Measurements from ENCODE around the gene GPR78. TPM values are rescaled to one million over a fixed set of nuclear protein-coding genes. Genes with fewer than 3 reads are reported as not detected.

GPR78 gene
- total RNA-seq, 1 experiment from 2014 or later = 3.4 TPM

DNA sequence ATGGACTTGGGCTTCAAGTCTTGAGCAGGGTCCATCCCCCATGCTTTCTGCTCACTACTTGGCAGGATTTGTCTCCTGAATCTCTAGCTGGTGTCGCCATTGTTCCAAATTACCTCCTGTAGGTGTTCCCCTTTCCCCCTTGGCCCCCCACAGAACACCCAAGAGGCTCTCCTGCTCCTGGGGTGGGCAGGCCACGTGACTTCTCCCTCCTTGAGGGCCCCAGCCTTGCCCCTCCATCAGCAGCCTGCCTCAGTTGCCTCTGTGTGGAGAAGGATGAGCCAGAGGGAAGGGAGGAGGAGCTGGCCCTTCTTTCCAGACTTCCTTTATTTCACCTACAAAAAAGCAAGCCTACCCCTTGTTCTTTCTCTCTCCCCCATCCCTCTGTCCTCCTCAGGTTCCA, 1.8 kb downstream of the GPR78 start:
- Histone ChIP-seq H2BK15ac (ENCODE audit: low read depth, low read length) (no peak overlapping the region), H3K79me1 (ENCODE audit: insufficient read depth, low read depth, low read length, poor library complexity, severe bottlenecking) (no peaks in the 10 kb centered on the region), H4K91ac (ENCODE audit: insufficient read length, low read depth, low read length) (no peak overlapping the region), H3K23me2 (ENCODE audit: insufficient read length, low read depth, low read length, poor library complexity, severe bottlenecking) (peaks cover 9% of the 10 kb centered on the region), H3K4me2 (ENCODE audit: insufficient read depth, insufficient read length, low read length) (no peak overlapping the region), H2BK12ac (ENCODE audit: insufficient read length, low read depth, low read length) (no peak overlapping the region), H2BK5ac (ENCODE audit: insufficient read length, low read length) (no peak overlapping the region), H3K14ac (ENCODE audit: insufficient read depth, low read length) (no peak overlapping the region), H3K9me3 (ENCODE audit: control insufficient read depth, low read depth, low read length) (no peaks in the 10 kb centered on the region), H3K18ac (ENCODE audit: insufficient read length, low read depth, low read length) (no peak overlapping the region), H3K4ac (ENCODE audit: low read depth, low read length) (no peak overlapping the region), H3K4me1 (ENCODE audit: insufficient read depth, low read length) (no peaks in the 10 kb centered on the region), H4K8ac (replicated peaks; ENCODE audit: insufficient read length, low read depth, low read length) (no peak overlapping the region), H2BK20ac (ENCODE audit: low read depth, low read length, poor library complexity, severe bottlenecking) (no peak overlapping the region), H4K20me1 (ENCODE audit: control insufficient read depth, insufficient read depth, insufficient read length) (no peaks in the 10 kb centered on the region), H4K5ac (ENCODE audit: insufficient read length, low read depth, low read length) (no peak overlapping the region), H3K23ac (ENCODE audit: insufficient read length, low read depth, low read length) (no peak overlapping the region), H2AK5ac (ENCODE audit: insufficient read length, low read length) (no peak overlapping the region), H3K56ac (ENCODE audit: insufficient read length, low read depth, low read length) (no peak overlapping the region), H3K9ac (ENCODE audit: extremely low read depth, insufficient read length, low read length) (no peak overlapping the region), H3K27me3 (ENCODE audit: insufficient read depth, low read length) (peaks cover 9% of the 10 kb centered on the region; the same call in 1 of the 2 replicates), H2BK120ac (ENCODE audit: low read depth, low read length, poor library complexity, severe bottlenecking) (no peak overlapping the region), H3T11ph (ENCODE audit: low read length) (no peak overlapping the region), H2AFZ (ENCODE audit: low read length) (no peak overlapping the region), H3K79me2 (ENCODE audit: insufficient read depth, low read length) (no peaks in the 10 kb centered on the region), H3K27ac (ENCODE audit: insufficient read length, low read depth, low read length) (no peak overlapping the region)
- WGBS (ENCODE audit: extremely low coverage, insufficient read length, low lambda C conversion rate) = no CpG with 5 or more reads among the region's 2 CpGs
- TF ChIP-seq, protein P1, sequence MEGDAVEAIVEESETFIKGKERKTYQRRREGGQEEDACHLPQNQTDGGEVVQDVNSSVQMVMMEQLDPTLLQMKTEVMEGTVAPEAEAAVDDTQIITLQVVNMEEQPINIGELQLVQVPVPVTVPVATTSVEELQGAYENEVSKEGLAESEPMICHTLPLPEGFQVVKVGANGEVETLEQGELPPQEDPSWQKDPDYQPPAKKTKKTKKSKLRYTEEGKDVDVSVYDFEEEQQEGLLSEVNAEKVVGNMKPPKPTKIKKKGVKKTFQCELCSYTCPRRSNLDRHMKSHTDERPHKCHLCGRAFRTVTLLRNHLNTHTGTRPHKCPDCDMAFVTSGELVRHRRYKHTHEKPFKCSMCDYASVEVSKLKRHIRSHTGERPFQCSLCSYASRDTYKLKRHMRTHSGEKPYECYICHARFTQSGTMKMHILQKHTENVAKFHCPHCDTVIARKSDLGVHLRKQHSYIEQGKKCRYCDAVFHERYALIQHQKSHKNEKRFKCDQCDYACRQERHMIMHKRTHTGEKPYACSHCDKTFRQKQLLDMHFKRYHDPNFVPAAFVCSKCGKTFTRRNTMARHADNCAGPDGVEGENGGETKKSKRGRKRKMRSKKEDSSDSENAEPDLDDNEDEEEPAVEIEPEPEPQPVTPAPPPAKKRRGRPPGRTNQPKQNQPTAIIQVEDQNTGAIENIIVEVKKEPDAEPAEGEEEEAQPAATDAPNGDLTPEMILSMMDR (conservative IDR thresholded peaks at IDR 0.05) = no peak
- Mint-ChIP-seq H3K36me3 (ENCODE audit: insufficient read depth in 1 of 3, low read depth in 3 of 3) (no peaks in the 10 kb centered on the region), H3K4me3 (0 out of 5 replicates have a peak overlapping the region, but pooled peaks of 1 of the 2 experiments have one; percentile 2), H3K27ac (no peak overlapping the region), H3K27me3 (ENCODE audit: low read depth) (peaks cover 38% of the 10 kb centered on the region), H3K9me3 (no peaks in the 10 kb centered on the region), H3K4me1 (peaks cover 41 to 47% of the 10 kb centered on the region in 2 experiments)
- DNase-seq = no peak
